Astrocyte (in vitro differentiated cells and primary cell): Measurements from ENCODE around the gene NPIPB8. TPM values are rescaled to one million over a fixed set of nuclear protein-coding genes. Genes with fewer than 3 reads are reported as not detected.
"Not testable (repeated sequence)": the region's sequence is repeated elsewhere in the genome, so short reads cannot be mapped to it uniquely, and the experiment has no call there.

Experiments used
- DNase-seq: peaks from one replicate; pipeline ENCODE4 v3.0.0-alpha.2; 2010; ENCODE audit warnings: low read depth
- FAIRE-seq: peaks from 2 replicates; lab custom pipeline; 2011; peaks lifted over from hg19 to GRCh38; lab: Jason Lieb, UNC
- H2AFZ ChIP-seq: 2 replicates; pipeline ENCODE4 v1.6.0; 2012; ENCODE audit warnings: low read depth, low read length, inconsistent platforms
- H3K27ac ChIP-seq: 2 replicates; pipeline ENCODE4 v1.5.1; 2011; ENCODE audit warnings: low read depth, low read length, inconsistent platforms
- H3K27me3 ChIP-seq: 2 replicates; pipeline ENCODE4 v1.6.0; 2011; ENCODE audit warnings: low read length, inconsistent platforms; ENCODE audit not compliant: insufficient read depth
- H3K36me3 ChIP-seq: 2 replicates; pipeline ENCODE4 v1.5.1; 2011; ENCODE audit warnings: low read length, inconsistent platforms; ENCODE audit not compliant: insufficient read depth
- H3K4me1 ChIP-seq: 2 replicates; pipeline ENCODE4 v1.5.1; 2011; ENCODE audit warnings: low read length, inconsistent platforms; ENCODE audit not compliant: insufficient read depth
- H3K4me2 ChIP-seq: 2 replicates; pipeline ENCODE4 v1.6.0; 2012; ENCODE audit warnings: low read length, inconsistent platforms
- H3K4me3 ChIP-seq: 2 replicates; pipeline ENCODE4 v1.5.1; 2011; ENCODE audit warnings: low read depth, mild to moderate bottlenecking, low read length, inconsistent platforms; ENCODE audit not compliant: insufficient read depth
- H3K79me2 ChIP-seq: 2 replicates; pipeline ENCODE4 v1.6.0; 2012; ENCODE audit warnings: mild to moderate bottlenecking, low read length, inconsistent platforms; ENCODE audit not compliant: insufficient read depth
- H3K9ac ChIP-seq: 2 replicates; pipeline ENCODE4 v1.6.0; 2012; ENCODE audit warnings: mild to moderate bottlenecking, low read length, inconsistent platforms
- H3K9me3 ChIP-seq: 2 replicates; pipeline ENCODE4 v1.5.1; 2012; ENCODE audit warnings: low read depth, mild to moderate bottlenecking, low read length, inconsistent platforms; ENCODE audit not compliant: insufficient read depth
- H4K20me1 ChIP-seq: 2 replicates; pipeline ENCODE4 v1.6.0; 2012; ENCODE audit warnings: low read length, inconsistent platforms; ENCODE audit not compliant: insufficient read depth
- H3K27ac Mint-ChIP-seq: one replicate; pipeline ENCODE4 v1.8.0; 2021; ENCODE audit warnings: mild to moderate bottlenecking, mixed read lengths; ENCODE audit not compliant: unreplicated experiment
- H3K27me3 Mint-ChIP-seq: one replicate; pipeline ENCODE4 v1.8.0; 2021; ENCODE audit warnings: low read depth, mixed read lengths; ENCODE audit not compliant: unreplicated experiment
- H3K36me3 Mint-ChIP-seq: one replicate; pipeline ENCODE4 v1.8.0; 2021; ENCODE audit warnings: low read depth, mixed read lengths; ENCODE audit not compliant: unreplicated experiment
- H3K4me1 Mint-ChIP-seq: one replicate; pipeline ENCODE4 v1.8.0; 2021; ENCODE audit warnings: low read depth, mixed read lengths; ENCODE audit not compliant: unreplicated experiment
- H3K4me3 Mint-ChIP-seq: one replicate; pipeline ENCODE4 v1.8.0; 2021; ENCODE audit warnings: mild to moderate bottlenecking, moderate library complexity, mixed read lengths; ENCODE audit not compliant: unreplicated experiment
- H3K9me3 Mint-ChIP-seq: one replicate; pipeline ENCODE4 v1.8.0; 2021; ENCODE audit warnings: mild to moderate bottlenecking, mixed read lengths; ENCODE audit not compliant: unreplicated experiment
- EZH2 ChIP-seq: IDR thresholded peaks from 2 replicates; pipeline ENCODE4 v1.6.1; 2012; ENCODE audit warnings: mild to moderate bottlenecking, low read length, inconsistent platforms; ENCODE audit not compliant: insufficient read depth
- total RNA-seq: library from RNA; stranded (reverse); gene quantifications from 2 replicates; pipeline ENCODE4 v1.2.1, GENCODE V29; 2021
- TF ChIP-seq, protein P1 (sequence below): IDR thresholded peaks from 2 replicates; pipeline ENCODE4 v1.5.1; 2011; ENCODE audit warnings: low read depth, mild to moderate bottlenecking, inconsistent platforms, low read length, moderate library complexity; ENCODE audit not compliant: insufficient read depth

Gene NPIPB8
- total RNA-seq, 1 donor from 2014 or later, result not detected

GRCh38 chr16:28606291-28607115 lies 31.4 kb upstream of the NPIPB8 start:
- FAIRE-seq, result no peak
- no peaks in the 10 kb centered on the region for H3K4me1 Mint-ChIP-seq
- no peaks in the 10 kb centered on the region for H3K27me3 ChIP-seq

GRCh38 chr16:28607116-28607623 lies 30.7 kb upstream of the NPIPB8 start:
- Mint-ChIP-seq H3K4me3 (no peak overlapping the region), H3K9me3 (no peaks in the 10 kb centered on the region), H3K36me3 (no peaks in the 10 kb centered on the region), H3K4me1 (no peaks in the 10 kb centered on the region), H3K27me3 (peaks cover 25% of the 10 kb centered on the region), H3K27ac (no peak overlapping the region)
- H3K9me3 ChIP-seq, result no peaks in the 10 kb centered on the region
- H3K4me1 ChIP-seq, result no peaks in the 10 kb centered on the region
- H3K79me2 ChIP-seq, result no peaks in the 10 kb centered on the region
- no peak overlapping the region for H3K4me2 ChIP-seq
- no peak for FAIRE-seq
- TF ChIP-seq, protein P1, sequence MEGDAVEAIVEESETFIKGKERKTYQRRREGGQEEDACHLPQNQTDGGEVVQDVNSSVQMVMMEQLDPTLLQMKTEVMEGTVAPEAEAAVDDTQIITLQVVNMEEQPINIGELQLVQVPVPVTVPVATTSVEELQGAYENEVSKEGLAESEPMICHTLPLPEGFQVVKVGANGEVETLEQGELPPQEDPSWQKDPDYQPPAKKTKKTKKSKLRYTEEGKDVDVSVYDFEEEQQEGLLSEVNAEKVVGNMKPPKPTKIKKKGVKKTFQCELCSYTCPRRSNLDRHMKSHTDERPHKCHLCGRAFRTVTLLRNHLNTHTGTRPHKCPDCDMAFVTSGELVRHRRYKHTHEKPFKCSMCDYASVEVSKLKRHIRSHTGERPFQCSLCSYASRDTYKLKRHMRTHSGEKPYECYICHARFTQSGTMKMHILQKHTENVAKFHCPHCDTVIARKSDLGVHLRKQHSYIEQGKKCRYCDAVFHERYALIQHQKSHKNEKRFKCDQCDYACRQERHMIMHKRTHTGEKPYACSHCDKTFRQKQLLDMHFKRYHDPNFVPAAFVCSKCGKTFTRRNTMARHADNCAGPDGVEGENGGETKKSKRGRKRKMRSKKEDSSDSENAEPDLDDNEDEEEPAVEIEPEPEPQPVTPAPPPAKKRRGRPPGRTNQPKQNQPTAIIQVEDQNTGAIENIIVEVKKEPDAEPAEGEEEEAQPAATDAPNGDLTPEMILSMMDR, result no peak
- no peak for TF ChIP-seq EZH2
- H3K9ac ChIP-seq, result no peak overlapping the region
- DNase-seq, result no peak
- H3K36me3 ChIP-seq, result no peaks in the 10 kb centered on the region
- H3K27ac ChIP-seq, result no peak overlapping the region
- H3K27me3 ChIP-seq, result no peaks in the 10 kb centered on the region
- no peak overlapping the region for H2AFZ ChIP-seq
- H4K20me1 ChIP-seq, result no peaks in the 10 kb centered on the region
- no peak overlapping the region for H3K4me3 ChIP-seq

More at GRCh38 chr16:28606291-28607115, 31.4 kb upstream of the NPIPB8 start:
- Histone ChIP-seq H3K4me3 (no peak overlapping the region), H3K27ac (no peak overlapping the region), H3K4me2 (no peak overlapping the region), H2AFZ (no peak overlapping the region), H3K9me3 (no peaks in the 10 kb centered on the region), H4K20me1 (no peaks in the 10 kb centered on the region), H3K36me3 (no peaks in the 10 kb centered on the region), H3K4me1 (no peaks in the 10 kb centered on the region), H3K9ac (no peak overlapping the region), H3K79me2 (no peaks in the 10 kb centered on the region)
- no peak for DNase-seq
- Mint-ChIP-seq H3K27me3 (peaks cover 25% of the 10 kb centered on the region), H3K9me3 (no peaks in the 10 kb centered on the region), H3K4me3 (no peak overlapping the region), H3K27ac (no peak overlapping the region), H3K36me3 (no peaks in the 10 kb centered on the region)
- TF ChIP-seq, protein P1, result no peak
- no peak for TF ChIP-seq EZH2

DNA sequence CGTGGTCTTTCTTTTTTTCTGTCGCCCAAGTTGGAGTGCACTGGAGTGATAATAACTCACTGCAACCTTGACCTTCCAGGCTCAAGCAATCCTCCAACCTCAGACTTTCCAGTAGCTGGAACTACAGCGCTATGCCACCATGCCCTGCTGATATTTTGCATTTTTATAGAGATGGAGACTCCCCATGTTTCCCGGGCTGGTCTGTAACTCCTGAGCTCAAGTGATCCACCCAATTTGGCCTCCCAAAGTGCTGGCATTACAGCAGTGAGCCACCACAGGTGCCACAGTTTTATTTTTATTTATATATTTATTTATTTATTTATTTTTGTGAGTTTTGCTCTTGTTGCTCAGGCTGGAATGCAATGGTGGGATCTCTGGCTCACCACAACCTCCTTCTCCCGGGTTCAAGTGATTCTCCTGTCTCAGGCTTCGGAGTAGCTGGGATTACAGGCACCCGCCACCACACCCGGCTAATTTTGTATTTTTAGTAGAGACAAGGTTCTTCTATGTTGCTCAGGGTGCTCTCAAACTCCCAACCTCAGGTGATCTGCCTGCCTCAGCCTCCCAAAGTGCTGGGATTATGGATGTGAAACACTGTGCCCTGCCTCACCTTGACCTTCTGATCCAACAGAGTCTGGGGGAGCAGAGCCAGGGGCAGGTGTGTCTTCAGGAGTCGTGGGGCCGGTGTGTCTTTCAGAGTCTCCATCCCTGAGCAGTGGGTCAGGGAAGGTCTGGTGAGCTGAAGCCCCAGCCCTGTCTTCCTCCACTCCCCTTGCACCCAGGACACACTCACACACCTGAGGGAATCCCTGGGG lies 30.0 kb upstream of the NPIPB8 start:
- H3K79me2 ChIP-seq, DNase-seq, H3K27ac ChIP-seq, H3K27ac Mint-ChIP-seq, H2AFZ ChIP-seq, H3K4me1 ChIP-seq, H3K9me3 Mint-ChIP-seq, FAIRE-seq, H3K9me3 ChIP-seq, H3K36me3 ChIP-seq, H3K4me1 Mint-ChIP-seq, H3K4me2 ChIP-seq, H3K4me3 Mint-ChIP-seq, H4K20me1 ChIP-seq, H3K27me3 ChIP-seq, H3K9ac ChIP-seq, H3K4me3 ChIP-seq, H3K36me3 Mint-ChIP-seq: not testable (repeated sequence)
- peaks cover 22% of the 10 kb centered on the region for H3K27me3 Mint-ChIP-seq

DNA sequence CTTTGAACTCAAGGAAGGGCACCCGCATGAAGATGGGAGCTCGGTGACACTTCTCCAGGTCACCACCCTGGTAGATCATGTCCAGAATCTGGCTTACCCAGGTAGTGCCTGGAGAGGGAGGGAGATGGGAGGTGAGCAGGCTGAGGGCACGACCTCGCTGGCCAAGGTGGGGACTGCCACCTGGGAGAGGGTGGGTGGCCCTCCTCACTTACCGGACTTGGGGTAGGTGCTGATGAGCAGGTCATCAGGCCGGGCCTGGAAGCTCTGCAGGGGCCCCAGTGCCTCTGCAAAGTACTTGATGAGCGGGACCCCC lies 29.4 kb upstream of the NPIPB8 start:
- H3K27me3 Mint-ChIP-seq, result peaks cover 19% of the 10 kb centered on the region
- not testable (repeated sequence) for H3K9me3 ChIP-seq, H3K27me3 ChIP-seq, H3K4me1 Mint-ChIP-seq, H3K4me2 ChIP-seq, H3K9ac ChIP-seq, FAIRE-seq, H3K27ac ChIP-seq, H2AFZ ChIP-seq, H4K20me1 ChIP-seq, DNase-seq, H3K36me3 ChIP-seq, H3K9me3 Mint-ChIP-seq, H3K79me2 ChIP-seq, H3K36me3 Mint-ChIP-seq, H3K27ac Mint-ChIP-seq, H3K4me3 ChIP-seq, H3K4me1 ChIP-seq, H3K4me3 Mint-ChIP-seq
